Tibial nerve (tissue), 4 donors: ENCODE results near the gene ZNF174. TPM values are rescaled to one million over a fixed set of nuclear protein-coding genes. Genes with fewer than 3 reads are reported as not detected.

ENCODE experiments used
- DNase-seq, 2 donors: peaks; one replicate each; pipeline ENCODE4 v3.0.0-alpha.2; 2019; ENCODE audit warnings: low spot score in 2 of 2
- H3K27ac ChIP-seq, 4 donors: fragments of 200-600 bp; sonication (generic) in 3 of 4; one replicate each; pipeline ENCODE4 v1.5.1; 2017 to 2019; ENCODE audit warnings: mild to moderate bottlenecking in 1 of 4
- H3K27me3 ChIP-seq, 2 donors: fragments of 200-600 bp; sonication (generic) in 1 of 2; one replicate each; pipeline versions ENCODE4 v1.5.1 to v1.6.0; 2017 to 2019
- H3K36me3 ChIP-seq, 3 donors: fragments of 200-600 bp; sonication (generic); one replicate each; pipeline ENCODE4 v1.5.1; 2018 to 2019
- H3K4me1 ChIP-seq, 4 donors: fragments of 200-600 bp; sonication (generic) in 3 of 4; one replicate each; pipeline ENCODE4 v1.5.1; 2017 to 2019
- H3K4me3 ChIP-seq, 4 donors: fragments of 200-600 bp; sonication (generic) in 3 of 4; one replicate each; pipeline ENCODE4 v1.5.1; 2017 to 2019; ENCODE audit warnings: mild to moderate bottlenecking in 1 of 4, moderate library complexity in 1 of 4
- H3K9me3 ChIP-seq, 4 donors: fragments of 200-600 bp; sonication (generic) in 3 of 4; one replicate each; pipeline ENCODE4 v1.5.1; 2017 to 2019
- CTCF ChIP-seq, 5 experiments: fragments of 200-600 bp in 3 of 5; fragments of 450-650 bp in 2 of 5; sonication (generic) in 3 of 5; IDR thresholded peaks; one replicate each; pipeline ENCODE4 v1.5.1; 2016 to 2019; ENCODE audit warnings: antibody characterized with exemption in 5 of 5, mild to moderate bottlenecking in 3 of 5, moderate library complexity in 2 of 5
- EP300 ChIP-seq, 2 donors: sonication (generic); formaldehyde crosslinking; IDR thresholded peaks; one replicate each; pipeline ENCODE4 v1.6.1; 2017; ENCODE audit warnings: antibody characterized with exemption in 2 of 2, mild to moderate bottlenecking in 1 of 2
- POLR2A ChIP-seq, 2 donors: fragments of 450-650 bp; IDR thresholded peaks; one replicate each; pipeline ENCODE4 v1.6.1; 2017; ENCODE audit warnings: antibody characterized with exemption in 2 of 2, mild to moderate bottlenecking in 2 of 2, moderate library complexity in 2 of 2
- WGBS, 2 donors: methylation state at CpG; one replicate each; pipeline ENCODE4 v1.1.5; 2018; 5-methylcytosine and 5-hydroxymethylcytosine counted together
- total RNA-seq, 4 donors: library from RNA; depleted of rRNA; stranded (reverse); fragments of >200 nt; gene quantifications; one replicate each; pipeline ENCODE4 v1.1.0, GENCODE V29; 2016

ZNF174 gene
- total RNA-seq, 4 donors from 2014 or later: 12.0 to 16.7 (median 13.1) TPM

GRCh38 chr16:3443108-3444031 is 42.4 kb downstream of the ZNF174 start, which contains the start of the genes NAA60 and ZNF597:
Gene NAA60, plus strand, starts transcription at chr16:3443680. Its CDS starts 32,548 bp downstream, at chr16:3476228.
Gene ZNF597, minus strand, starts transcription at chr16:3443504. Its CDS starts 351 bp downstream, at chr16:3443153.
- peak within 1 kb of the TSS; percentile 44 to 57 (median 50) for H3K4me3 ChIP-seq
- peaks cover 0 to 26% (median 0%) of the 10 kb centered on the region in 4 donors for H3K9me3 ChIP-seq
- no peak for TF ChIP-seq CTCF (IDR thresholded peaks at IDR 0.05)
- TF ChIP-seq EP300 (IDR thresholded peaks at IDR 0.05): peak; percentile 40 to 50
- peak in 1 of 2 donors; percentile 48 for TF ChIP-seq POLR2A (IDR thresholded peaks at IDR 0.05)
- H3K27me3 ChIP-seq: no peaks in the 10 kb centered on the region
- peak within 1 kb of the TSS; percentile 3 to 80 (median 71) for H3K27ac ChIP-seq
- H3K36me3 ChIP-seq: peaks cover 0 to 41% (median 0%) of the 10 kb centered on the region in 3 donors
- DNase-seq: peak; percentile 57 to 61
- 45 to 52% methylated on average over 60 to 61 of the region's 61 CpGs for WGBS, 2 donors
- H3K4me1 ChIP-seq: peaks cover 0 to 19% (median 3%) of the 10 kb centered on the region in 4 donors

- Histone ChIP-seq H3K4me3 (peak overlapping the region; percentile 44 to 57 (median 50)), H3K36me3 (peaks cover 0 to 41% (median 0%) of the 10 kb centered on the region in 3 donors), H3K4me1 (peaks cover 0 to 19% (median 3%) of the 10 kb centered on the region in 4 donors), H3K27me3 (no peaks in the 10 kb centered on the region), H3K27ac (peak overlapping the region; percentile 3 to 80 (median 71)), H3K9me3 (peaks cover 0 to 20% (median 0%) of the 10 kb centered on the region in 4 donors)
- TF ChIP-seq EP300 (IDR thresholded peaks at IDR 0.05) (no peak), CTCF (IDR thresholded peaks at IDR 0.05) (no peak), POLR2A (IDR thresholded peaks at IDR 0.05) (no peak)
- 40 to 50% methylated on average over 8 to 10 of the region's 10 CpGs for WGBS, 2 donors
- DNase-seq: no peak
These were observed 43.0 kb downstream of the ZNF174 start for GRCh38 chr16:3444032-3444388.

GRCh38 chr16:3454093-3454492 is 53.1 kb downstream of the ZNF174 start:
- 89 to 90% methylated on average over 5 of the region's 5 CpGs for WGBS, 2 donors

GRCh38 chr16:3454631-3455147 is 53.7 kb downstream of the ZNF174 start:
- no peak for TF ChIP-seq EP300 (IDR thresholded peaks at IDR 0.05)
- no peak for TF ChIP-seq POLR2A (IDR thresholded peaks at IDR 0.05)
- no peak for TF ChIP-seq CTCF (IDR thresholded peaks at IDR 0.05)
- H3K4me3 ChIP-seq: no peak overlapping the region
- no peak for DNase-seq
- H3K36me3 ChIP-seq: peaks cover 0 to 2% (median under 1%) of the 10 kb centered on the region in 3 donors
- H3K27me3 ChIP-seq: no peaks in the 10 kb centered on the region
- H3K27ac ChIP-seq: no peak overlapping the region
- no peaks in the 10 kb centered on the region for H3K9me3 ChIP-seq
- peaks cover 0 to 31% (median 22%) of the 10 kb centered on the region in 4 donors for H3K4me1 ChIP-seq
- WGBS, 2 donors: 75 to 81% methylated on average over 10 of the region's 10 CpGs

More at GRCh38 chr16:3454093-3454492, 53.1 kb downstream of the ZNF174 start:
- Histone ChIP-seq H3K36me3 (peaks cover 0 to 7% (median 2%) of the 10 kb centered on the region in 3 donors), H3K27ac (no peak overlapping the region), H3K4me1 (peaks cover 0 to 25% (median 16%) of the 10 kb centered on the region in 4 donors), H3K4me3 (no peak overlapping the region), H3K27me3 (no peaks in the 10 kb centered on the region), H3K9me3 (no peaks in the 10 kb centered on the region)
- TF ChIP-seq POLR2A (IDR thresholded peaks at IDR 0.05) (no peak), CTCF (IDR thresholded peaks at IDR 0.05) (no peak), EP300 (IDR thresholded peaks at IDR 0.05) (no peak)
- no peak for DNase-seq
